Measurements from ENCODE around the gene PTBP3.
A peak's percentile ranks its signal among the peaks of the same experiment; 100 is the strongest.

PTBP3 gene

DNA sequence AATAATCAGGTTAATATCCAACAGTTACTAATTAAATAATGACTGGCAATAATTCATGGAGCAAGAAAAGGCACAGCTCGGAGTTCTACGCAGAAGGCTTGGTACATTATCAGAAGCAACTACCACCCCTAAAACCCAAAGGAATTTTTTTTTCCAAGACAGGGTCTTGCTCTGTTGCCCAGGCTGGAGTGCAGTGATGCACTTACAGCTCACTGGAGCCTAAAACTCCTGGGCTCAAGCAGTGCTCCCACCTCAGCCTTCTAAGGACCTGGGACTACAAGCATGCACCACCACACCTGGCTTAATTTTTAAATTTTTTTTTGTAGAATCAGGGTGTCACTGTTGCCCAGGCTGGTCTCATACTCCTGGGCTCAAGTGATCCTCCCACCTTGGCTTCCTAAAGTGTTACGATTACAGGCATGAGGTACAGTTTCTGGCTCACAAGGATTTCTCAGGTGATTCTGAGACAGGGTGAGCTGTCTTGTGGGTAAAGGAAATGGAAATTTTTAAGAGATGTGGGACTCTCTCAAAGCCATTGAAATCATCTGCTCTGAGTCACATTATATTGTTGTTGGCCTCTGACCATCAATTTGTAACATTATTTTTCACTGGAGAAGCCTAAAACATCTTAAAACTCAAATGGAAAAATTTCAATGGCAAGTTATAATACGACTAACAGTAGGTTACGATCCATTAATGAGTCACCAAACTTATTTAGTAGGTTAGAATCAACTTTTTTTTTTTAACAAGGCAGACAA is 26.8 kb upstream of the PTBP3 start:
- DNase-seq (ENCODE audit: low read depth in 2 of 2): no peak

DNA sequence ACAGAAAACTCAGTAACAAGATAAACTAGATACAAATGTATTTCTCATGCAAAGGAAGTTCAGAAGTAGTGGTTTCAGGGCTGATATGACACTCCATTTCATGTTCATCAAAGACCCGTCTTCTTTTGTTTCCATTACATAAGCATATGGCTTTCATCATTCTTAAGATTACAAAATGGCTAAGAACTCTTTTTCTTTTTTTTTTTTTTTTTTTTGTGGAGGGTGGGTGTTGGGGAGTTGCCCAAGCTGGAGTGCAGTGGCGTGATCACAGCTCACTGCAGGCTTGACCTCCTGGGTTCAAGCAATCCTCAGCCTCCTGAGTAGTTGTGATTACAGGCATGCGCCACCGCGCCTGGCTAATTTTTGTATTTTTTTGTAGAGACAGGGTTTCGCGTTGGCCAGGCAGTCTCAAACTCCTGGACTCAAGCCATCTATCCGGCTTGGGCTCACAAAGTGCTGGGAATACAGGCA is 22.0 kb upstream of the PTBP3 start:
- no peak for DNase-seq (ENCODE audit: low read depth in 2 of 2)

DNA sequence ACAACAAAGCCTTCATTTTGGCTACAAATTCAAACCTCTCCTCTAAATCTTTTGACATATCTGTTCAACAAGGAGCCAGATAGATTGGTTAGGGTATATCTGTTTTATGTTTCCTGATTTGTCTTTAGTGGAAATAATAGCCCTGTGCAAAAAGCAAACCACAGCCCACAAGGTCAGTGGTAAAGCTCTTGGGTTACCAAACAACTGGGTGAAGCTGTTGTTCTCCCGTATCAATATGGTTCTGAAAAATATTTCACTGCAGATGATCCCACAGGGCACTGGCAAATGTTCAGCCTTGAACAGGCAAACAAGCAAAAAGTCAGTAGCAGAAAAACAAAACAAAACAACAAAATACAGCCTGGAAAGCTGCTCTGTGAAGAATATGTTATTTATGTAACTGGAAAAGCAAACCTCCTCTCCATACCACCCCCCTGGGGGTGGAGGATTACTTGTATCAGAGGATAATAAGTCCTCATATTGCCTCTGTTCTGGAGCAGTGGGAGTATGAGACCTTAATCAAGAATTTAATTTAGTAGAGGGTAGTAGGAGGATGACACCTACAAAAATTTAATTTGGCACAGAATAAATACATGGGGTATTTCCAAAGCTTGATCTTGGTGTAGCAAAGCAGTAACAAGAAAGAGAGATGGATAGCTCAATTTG is 20.8 kb upstream of the PTBP3 start:
- no peak for DNase-seq (ENCODE audit: low read depth in 2 of 2)

DNA sequence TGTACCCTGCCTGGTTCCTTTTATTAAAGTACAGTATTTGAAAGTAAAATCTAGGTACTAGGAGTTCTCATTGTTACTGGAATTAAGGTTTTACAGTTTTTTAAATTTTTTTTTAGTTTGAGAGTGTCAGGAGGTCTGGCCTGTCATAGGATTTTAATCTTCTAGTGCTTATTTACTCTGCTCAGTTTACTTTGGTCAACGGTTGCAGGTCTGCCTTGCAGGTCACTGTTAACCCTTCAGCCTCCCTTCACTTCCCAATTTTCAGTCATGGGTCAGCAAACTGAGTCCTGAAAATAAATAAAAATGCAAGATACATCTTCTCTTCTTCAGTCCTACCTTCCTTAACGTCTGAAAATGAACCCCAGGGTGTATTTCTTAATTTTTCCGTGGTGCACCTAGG is 18.8 kb upstream of the PTBP3 start:
- DNase-seq (ENCODE audit: low read depth in 2 of 2): no peak

DNA sequence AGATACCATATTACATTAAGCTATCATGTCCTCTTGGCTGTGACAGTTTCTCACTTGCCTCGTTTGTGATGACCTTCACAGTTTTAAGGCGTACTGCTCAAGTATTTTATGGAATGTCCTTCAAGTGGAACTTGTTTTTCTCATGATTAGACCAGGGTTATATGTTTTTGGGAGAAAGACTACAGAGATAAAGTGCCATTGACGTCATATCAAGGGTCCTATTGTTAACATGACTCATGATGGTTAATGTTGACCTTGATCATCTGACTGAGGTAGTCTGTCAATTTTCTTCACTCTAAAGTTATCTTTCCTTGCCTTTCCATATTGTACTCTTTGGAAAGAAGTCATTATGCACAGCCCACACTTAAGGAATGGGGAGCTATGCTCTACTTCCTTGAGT is 17.8 kb upstream of the PTBP3 start:
- no peak for DNase-seq (ENCODE audit: low read depth in 2 of 2)

DNA sequence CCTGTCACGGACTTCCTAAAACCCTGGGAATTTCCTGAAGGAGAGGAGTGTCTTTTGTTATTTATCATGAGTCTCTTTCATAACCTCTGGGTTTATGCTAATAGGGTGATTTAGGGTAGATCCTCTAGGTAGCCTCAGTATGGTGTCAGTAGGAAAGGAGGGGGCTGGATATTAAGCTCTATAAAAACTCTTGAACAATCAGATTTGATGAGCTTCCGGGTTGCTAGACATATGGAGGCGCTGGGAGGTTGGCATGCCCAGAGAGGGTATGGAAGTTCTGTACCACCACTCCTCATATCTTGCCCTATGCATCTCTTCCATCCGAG is 15.6 kb upstream of the PTBP3 start:
- DNase-seq (ENCODE audit: low read depth in 2 of 2): no peak

DNA sequence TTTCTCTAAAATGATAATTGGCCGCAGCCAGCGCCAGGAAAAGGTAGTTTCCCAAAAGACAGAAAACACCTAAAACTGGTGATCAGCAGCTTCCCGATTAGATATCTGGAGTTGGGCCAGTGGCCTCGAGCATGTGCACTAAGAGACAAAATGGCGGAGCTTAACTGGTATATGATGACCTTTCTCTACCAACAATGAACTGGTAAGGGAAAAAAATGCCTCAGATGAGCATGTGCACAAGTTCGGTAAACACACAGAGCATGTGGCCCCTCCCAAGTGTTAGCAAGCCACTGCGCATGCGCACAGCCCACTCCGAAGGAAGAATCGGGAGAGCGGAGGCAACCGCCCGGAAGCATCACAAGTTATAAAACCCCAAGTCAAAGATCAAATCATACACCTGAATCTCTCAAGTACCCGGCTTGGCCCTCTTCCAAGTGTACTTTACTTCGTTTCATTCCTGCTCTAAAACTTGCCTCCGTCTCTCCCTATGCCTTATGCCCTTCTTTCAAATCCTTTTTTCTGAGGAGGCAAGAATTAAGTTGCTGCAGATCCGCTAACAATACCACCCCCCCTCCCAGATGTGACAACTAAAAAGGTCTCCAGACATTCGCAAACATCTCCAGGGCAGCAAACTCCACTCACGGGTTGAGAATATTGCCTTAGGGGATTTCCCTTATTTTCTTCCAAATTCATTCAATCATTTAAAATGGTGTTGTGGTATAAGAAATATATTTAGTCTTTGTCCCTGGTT is 15.0 kb upstream of the PTBP3 start:
- DNase-seq (ENCODE audit: low read depth in 2 of 2): peak; percentile 66 to 72

DNA sequence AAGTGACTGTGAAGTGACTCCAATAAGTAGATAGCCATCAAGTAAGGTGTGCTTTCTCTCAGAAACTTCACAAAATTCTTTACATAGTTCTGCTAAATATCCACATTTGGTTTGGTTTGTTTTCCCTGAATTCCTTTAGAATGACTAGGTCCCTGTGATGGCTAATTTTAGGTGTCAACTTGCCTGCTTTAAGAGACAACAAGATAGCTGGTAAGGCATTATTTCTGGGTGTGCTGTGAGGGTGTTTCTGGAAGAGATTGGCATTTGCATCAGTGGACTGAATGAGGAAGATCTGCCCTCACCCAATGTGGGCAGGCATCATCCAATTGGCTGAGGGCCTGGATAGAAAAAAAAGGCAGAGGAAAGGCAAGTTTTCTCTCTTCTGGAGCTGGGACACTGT is 8.3 kb upstream of the PTBP3 start:
- no peak for DNase-seq (ENCODE audit: low read depth in 2 of 2)

DNA sequence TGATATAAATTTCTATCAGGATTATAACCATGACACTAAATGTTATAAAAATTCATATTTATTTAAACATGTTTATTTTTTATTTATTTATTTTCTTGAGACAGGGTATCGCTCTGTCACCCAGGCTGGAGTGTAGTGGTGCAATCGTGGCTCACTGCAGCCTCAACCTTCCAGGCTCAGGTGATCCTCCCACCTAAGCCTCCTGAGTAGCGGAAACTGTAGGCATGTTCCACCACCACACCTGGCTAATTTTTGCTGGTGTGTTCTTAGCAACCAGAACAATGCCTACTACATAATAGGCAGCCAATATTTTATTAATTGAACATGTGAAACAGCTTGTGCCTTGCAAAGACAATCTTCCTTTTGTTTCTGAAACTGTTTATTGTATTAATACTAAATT is 6.5 kb upstream of the PTBP3 start:
- no peak for DNase-seq (ENCODE audit: low read depth in 2 of 2)

DNA sequence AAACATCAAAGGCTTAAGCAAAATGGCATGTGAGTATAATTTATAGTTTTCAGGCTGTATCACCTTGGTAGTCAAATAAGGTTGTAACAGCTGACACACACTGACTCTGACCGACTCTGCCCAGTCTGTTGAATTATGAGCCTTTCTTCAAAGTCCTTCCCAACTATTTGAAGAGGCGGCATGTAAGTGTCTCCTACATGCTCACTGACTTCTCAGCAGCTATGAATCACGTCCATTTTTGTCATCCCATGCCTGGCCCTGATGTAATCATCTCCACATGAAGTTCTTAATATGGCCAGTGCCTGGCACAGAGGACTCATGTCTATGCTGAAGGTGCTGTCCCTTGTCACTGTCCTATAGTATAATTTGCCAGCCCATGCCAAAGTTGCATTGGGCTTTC is 5.1 kb upstream of the PTBP3 start:
- no peak for DNase-seq (ENCODE audit: low read depth in 2 of 2)

DNA sequence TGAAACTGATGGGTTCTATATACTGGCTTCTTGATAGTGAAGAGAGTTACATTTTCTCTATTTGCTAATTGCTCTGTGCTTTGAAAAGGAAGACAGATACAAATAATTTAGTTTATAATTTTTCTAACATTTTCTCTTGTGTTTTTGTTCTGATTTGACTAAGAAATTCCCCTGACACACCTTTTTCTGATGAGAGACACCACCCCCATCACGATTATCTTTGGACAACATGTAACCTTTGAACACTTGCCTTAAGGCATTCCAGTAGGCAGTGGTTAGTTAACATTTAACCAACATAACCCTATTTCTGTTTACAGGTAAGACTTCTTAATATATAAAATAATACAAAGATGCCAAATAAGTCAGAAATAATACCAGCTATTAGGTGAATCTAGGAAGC is 4.1 kb upstream of the PTBP3 start:
- DNase-seq (ENCODE audit: low read depth in 2 of 2): no peak

DNA sequence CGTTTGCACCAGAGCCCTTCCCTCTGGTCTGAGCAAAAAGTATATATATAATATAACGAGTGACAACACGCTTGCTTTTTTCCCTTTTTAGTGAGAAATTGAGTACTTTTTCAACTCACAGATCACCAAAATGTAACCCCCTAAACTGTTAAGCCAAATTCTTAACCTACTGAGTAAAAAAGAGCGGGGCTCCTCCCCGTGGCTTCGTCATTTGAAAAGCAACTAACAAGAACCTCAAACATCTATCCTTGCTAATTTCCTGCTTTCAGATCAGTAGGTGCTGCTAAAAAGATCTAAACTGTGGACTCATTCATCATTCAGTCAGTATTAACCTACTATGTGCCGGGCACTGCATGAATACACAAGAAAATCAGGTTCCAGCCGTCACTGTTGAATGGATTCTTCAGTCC is 1.0 kb upstream of the PTBP3 start:
- peak; percentile 9 to 37 for DNase-seq (ENCODE audit: low read depth in 2 of 2)

DNA sequence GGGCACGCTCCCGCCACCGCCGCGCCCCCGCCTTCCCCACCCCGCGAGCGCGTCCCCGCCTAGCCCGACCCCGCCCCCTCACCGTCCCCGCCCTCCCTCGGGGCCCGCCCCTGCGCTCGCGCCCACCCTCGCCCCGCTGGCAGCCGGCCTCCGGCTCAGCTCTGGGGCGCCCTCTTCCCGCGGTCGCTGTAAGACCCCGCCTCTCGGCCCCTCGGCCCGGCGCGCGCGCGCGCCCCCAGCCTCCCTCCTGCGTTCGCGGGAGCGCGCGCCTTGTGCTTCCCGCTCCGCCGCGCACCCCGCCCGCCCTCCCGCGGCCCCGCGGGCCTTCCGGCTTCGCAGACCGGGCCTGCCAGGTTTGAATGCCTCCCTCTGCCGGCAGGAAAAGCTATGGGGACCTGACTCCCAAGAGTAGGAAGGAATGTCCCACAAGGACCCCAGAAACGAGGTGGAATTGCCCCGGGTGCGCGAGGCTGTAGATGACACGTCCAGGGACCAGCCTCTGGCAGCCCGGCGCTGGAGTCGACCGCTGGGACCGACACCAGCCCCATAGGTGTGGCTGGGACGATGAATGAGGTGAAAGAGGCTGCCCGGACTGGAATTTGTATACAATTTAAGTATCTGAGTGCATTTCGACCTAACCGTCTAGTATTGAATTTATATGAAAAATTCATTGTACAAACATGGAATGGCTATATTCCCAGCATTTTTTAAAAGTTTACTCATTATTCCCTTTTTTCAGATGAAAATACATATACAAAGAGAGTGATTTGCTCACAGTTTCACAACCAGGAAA is 416 bp upstream of the PTBP3 start:
- DNase-seq (ENCODE audit: low read depth in 2 of 2): peak; percentile 90 to 95

DNA sequence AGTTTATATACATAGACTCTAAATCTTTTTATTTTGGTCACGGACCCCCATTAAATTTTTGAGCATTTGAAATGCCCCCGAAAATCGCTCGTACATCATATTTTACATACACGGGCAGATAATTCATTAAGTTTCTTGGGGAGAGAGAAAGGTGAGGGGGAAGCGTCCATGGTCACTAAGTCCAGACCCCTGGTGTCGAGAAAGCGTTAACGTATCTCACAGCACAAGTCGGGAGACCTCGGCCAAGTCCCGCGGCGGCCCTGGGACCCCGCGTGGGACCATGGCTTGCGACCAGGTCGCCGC is 794 bp downstream of the PTBP3 start:
- DNase-seq (ENCODE audit: low read depth in 2 of 2): no peak

DNA sequence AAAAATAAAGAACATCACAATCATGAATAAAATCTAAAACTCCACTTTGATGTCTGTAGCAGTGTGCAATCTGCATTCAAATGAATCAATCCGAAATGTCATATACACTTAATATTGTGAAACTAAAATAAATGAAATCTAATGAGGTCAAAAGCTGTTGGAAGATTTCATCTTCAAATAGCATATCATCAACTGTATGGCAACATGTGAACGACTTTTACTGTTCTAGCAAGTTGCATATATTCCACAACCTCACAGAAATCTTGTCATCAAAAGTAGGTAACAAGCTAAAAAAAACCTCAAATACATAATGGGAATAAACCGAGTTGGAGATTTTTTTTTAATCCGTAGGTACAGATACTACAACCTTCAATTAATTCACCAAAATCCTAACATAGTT is 1.2 kb downstream of the PTBP3 start:
- DNase-seq (ENCODE audit: low read depth in 2 of 2): no peak

DNA sequence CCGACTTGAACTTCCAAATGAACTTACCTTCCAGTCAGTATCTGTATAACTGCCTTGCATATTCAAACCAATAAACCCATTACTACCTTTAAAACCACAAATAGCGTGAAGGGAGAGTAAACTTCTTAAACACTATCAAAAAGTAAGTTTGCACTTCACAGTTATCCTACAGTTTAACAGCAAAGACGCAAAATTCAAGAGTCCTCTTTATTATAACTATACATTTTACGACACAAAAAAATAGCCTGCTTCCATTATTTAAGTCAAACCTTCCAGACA is 1.8 kb downstream of the PTBP3 start:
- DNase-seq (ENCODE audit: low read depth in 2 of 2): no peak

DNA sequence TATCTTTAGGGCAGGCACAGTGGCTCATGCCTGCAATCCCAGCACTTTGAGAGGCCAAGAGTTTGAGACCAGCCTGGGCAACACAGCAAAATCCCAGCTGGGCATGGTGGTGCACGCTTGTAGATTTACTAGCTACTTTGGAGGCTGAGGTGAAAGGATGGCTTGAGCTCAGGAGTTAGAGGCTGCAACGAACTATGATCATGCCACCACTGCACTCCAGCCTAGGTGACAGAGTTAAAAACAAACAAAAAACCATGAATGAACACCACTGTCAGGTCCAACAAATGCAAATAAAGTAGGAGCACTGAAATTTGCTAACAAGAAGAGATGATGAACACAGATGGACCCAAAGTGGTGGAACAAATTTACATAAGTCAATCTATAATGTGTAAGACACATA is 4.9 kb downstream of the PTBP3 start:
- no peak for DNase-seq (ENCODE audit: low read depth in 2 of 2)

DNA sequence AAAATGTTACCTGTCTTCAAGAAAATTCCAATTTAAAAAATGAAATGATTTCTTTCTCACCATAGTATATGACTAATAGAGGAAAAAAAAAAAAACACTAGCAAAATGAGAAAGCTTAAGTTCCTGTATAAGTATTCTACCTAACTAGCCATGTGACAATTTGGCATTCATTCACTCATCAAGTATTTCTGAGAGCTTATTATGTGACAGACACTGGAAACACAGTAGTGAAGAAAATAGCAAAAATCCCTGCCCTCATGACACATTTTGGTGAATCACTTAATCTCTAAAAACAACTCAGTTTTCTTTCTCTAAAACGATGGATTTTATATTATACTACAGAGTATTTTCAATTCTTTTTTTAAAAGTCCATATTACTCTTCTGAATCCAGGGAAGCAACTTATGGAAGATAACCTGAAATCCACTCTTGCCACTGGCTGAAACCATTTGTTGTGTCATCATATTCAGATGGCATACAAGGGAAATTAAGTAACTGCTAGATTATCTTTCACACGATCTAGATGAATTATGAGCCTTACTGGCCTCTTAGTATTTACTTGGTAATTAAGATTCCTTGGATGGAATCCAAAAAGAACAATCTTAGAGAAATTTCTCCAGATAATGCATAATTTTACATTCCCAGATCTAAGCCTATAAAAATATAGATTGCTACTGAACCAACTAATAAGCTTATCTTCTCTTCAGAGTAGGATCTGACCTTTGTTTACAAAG is 5.5 kb downstream of the PTBP3 start:
- no peak for DNase-seq (ENCODE audit: low read depth in 2 of 2)

DNA sequence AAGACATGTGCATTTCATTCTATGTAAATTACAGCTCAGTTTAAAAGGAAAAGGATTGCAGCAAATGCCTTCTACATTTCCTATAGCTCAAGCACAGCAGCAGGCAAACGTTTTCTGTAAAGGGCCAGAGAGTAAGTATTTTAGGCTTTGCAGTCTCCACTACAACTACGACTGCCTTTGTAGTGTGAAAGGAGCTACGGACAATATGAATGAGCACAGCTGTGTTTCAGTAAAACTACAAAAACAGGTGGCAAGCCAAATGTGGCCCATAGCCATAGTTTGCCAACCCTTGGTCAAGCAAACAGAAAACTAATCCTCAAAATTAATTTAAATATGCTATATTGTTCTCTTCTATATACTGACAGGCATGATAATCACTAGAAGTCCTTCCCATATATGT is 7.2 kb downstream of the PTBP3 start:
- DNase-seq (ENCODE audit: low read depth in 2 of 2): no peak

DNA sequence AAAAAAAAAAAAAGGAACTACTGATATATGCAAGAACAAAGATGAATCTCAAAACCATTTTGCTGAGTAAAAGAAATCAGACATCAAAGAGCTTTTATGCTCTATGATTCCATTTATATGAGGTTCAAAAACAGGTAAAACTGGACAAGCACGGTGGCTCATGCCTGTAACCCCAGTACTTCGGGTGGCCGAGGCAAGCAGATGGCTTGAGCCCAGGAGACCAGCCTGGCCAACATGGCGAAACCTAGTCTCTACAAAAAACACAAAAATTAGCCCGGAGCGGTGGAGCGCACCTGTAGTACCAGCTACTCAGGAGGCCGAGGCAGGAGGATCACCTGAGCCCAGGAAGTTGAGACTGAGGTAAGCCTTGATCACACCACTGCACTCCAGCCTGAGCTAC is 7.8 kb downstream of the PTBP3 start:
- no peak for DNase-seq (ENCODE audit: low read depth in 2 of 2)

DNA sequence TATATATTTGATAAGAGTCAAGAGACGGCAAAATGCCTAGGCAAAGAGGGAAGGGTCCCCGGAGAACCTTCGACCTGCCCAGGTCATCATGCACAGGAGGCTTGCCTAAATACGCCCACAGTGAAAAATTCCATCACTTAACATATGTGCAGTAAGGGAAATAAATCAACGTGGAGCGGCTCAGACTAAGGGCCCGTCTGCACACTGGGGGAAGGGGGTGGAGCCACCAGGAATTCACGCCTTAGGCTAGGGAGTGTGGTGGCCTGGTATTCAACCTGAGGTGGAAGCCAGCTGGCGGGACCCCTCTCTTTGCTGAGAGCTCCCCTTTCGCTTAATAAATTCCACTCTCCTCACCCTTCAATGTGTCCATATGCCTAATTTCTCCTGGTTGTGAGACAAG is 8.3 kb downstream of the PTBP3 start:
- DNase-seq (ENCODE audit: low read depth in 2 of 2): no peak

DNA sequence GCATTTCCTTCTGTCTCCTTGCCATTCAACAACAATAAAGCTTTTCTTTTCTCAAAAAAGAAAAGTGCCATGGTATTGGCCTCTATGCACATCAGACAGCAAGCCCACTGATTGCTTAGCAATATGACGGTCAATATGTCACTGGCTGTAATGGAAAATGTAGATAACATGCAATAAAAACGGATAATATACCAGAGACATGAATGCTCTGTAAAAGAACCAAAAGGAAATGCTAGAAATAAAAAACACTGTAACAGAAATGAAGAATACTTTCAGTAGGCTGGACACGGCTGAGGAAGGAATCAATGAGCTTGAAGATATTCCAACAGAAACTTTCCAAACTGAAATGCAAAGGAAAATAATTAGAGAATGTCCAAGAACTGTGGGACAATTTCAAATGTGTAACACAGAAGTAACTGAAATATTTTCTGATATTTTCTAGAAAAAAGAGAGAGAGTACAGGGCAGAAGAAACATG is 10.0 kb downstream of the PTBP3 start:
- no peak for DNase-seq (ENCODE audit: low read depth in 2 of 2)
